HepG2 (cell line): Measurements from ENCODE around the gene DNASE1L2. TPM values are rescaled to one million over a fixed set of nuclear protein-coding genes. Genes with fewer than 3 reads are reported as not detected.

Experiments used
- ATAD3A ChIP-seq: sonication (generic); formaldehyde crosslinking; IDR thresholded peaks from 2 replicates; pipeline ENCODE4 v1.4.0; 2020; ENCODE audit warnings: missing genetic modification reagents
- CCAR2 ChIP-seq: fragments of 200-400 bp; formaldehyde crosslinking; optimal IDR thresholded peaks from 2 replicates; pipeline ENCODE3; 2018; ENCODE audit warnings: low read depth, mild to moderate bottlenecking, low read length, moderate library complexity
- FOXP1 ChIP-seq, 2 experiments: fragments of 450-650 bp in 1 of 2; IDR thresholded peaks; 2 replicates each; pipeline ENCODE4 v1.6.1; 2017 to 2018; ENCODE audit warnings: antibody characterized with exemption in 1 of 2
- HMG20A ChIP-seq: IDR thresholded peaks from 2 replicates; pipeline ENCODE4 v1.6.1; 2016; ENCODE audit warnings: borderline replicate concordance
- MED8 ChIP-seq: sonication (generic); formaldehyde crosslinking; IDR thresholded peaks from 2 replicates; pipeline ENCODE4 v1.8.1; 2023; ENCODE audit warnings: mild to moderate bottlenecking, missing genetic modification reagents; ENCODE audit not compliant: insufficient replicate concordance
- NFKBIZ ChIP-seq: IDR thresholded peaks from 2 replicates; pipeline ENCODE4 v1.6.1; 2018; ENCODE audit warnings: missing genetic modification reagents, missing compliant biosample characterization
- RBM39 ChIP-seq: fragments of 200-400 bp; formaldehyde crosslinking; IDR thresholded peaks from one replicate; pipeline ENCODE4 v1.6.1; 2018; ENCODE audit warnings: antibody characterized with exemption, mild to moderate bottlenecking, low read depth, low read length; ENCODE audit not compliant: poor library complexity, severe bottlenecking
- SMAD9 ChIP-seq: sonication (generic); formaldehyde crosslinking; IDR thresholded peaks from 2 replicates; pipeline ENCODE4 v1.5.1; 2020; ENCODE audit warnings: mild to moderate bottlenecking, missing genetic modification reagents
- TCF7L2 ChIP-seq: IDR thresholded peaks from 2 replicates; pipeline ENCODE4 v1.6.1; 2011; ENCODE audit warnings: mild to moderate bottlenecking, low read depth, low read length, moderate library complexity
- TEAD3 ChIP-seq: optimal IDR thresholded peaks from 2 replicates; pipeline ENCODE3; 2016; ENCODE audit warnings: borderline replicate concordance
- ZNF232 ChIP-seq: sonication (generic); formaldehyde crosslinking; IDR thresholded peaks from 2 replicates; pipeline ENCODE4 v1.4.0; 2020; ENCODE audit warnings: missing genetic modification reagents, borderline replicate concordance
- ZNF598 ChIP-seq: sonication (generic); formaldehyde crosslinking; IDR thresholded peaks from 2 replicates; pipeline ENCODE4 v1.5.1; 2020; ENCODE audit warnings: mild to moderate bottlenecking, missing genetic modification reagents, borderline replicate concordance
- ZNF674 ChIP-seq: sonication (generic); formaldehyde crosslinking; IDR thresholded peaks from 2 replicates; pipeline ENCODE4 v1.5.0; 2020; ENCODE audit warnings: low read depth, mild to moderate bottlenecking, missing genetic modification reagents
- ZNF703 ChIP-seq: sonication (generic); formaldehyde crosslinking; IDR thresholded peaks from 2 replicates; pipeline ENCODE4 v1.5.1; 2020; ENCODE audit warnings: missing genetic modification reagents, mild to moderate bottlenecking, moderate library complexity, borderline replicate concordance
- polyA plus RNA-seq, 8 experiments: library from polyadenylated mRNA; depleted of rRNA in 3 of 8; stranded (reverse) in 7 of 8; unstranded in 1 of 8; fragments of >200 nt; fragmentation: Illumina TruSeq in 4 of 8; extraction: Trizol in 4 of 8; gene quantifications; 2 replicates each; pipeline versions ENCODE4 v1.2.1 to v1.2.3, GENCODE V29; 2011 to 2016; ENCODE audit warnings: low read depth in 4 of 8, missing spikeins in 1 of 8, mixed read lengths in 1 of 8; ENCODE audit not compliant: insufficient read depth in 1 of 8
- total RNA-seq, 5 experiments: library from RNA; depleted of rRNA; stranded (reverse); fragments of >200 nt; fragmentation: Illumina TruSeq; extraction: Trizol; gene quantifications; 2 replicates each; pipeline ENCODE4 v1.2.3, GENCODE V29; 2016; ENCODE audit warnings: low read depth in 1 of 5
- TF ChIP-seq, protein P1 (sequence below): sonication (generic); formaldehyde crosslinking; IDR thresholded peaks from 2 replicates; pipeline ENCODE4 v1.8.0; 2022; ENCODE audit warnings: missing genetic modification reagents, mild to moderate bottlenecking, moderate library complexity, borderline replicate concordance
- TF ChIP-seq, protein P2 (sequence below): IDR thresholded peaks from 2 replicates; pipeline ENCODE4 v1.6.1; 2018; ENCODE audit warnings: missing genetic modification reagents, mild to moderate bottlenecking, missing compliant biosample characterization
- TF ChIP-seq, protein P3 (sequence below): sonication (generic); formaldehyde crosslinking; IDR thresholded peaks from 2 replicates; pipeline ENCODE4 v1.4.0; 2020; ENCODE audit warnings: mild to moderate bottlenecking, missing genetic modification reagents
- TF ChIP-seq, protein P4 (sequence below): sonication (generic); formaldehyde crosslinking; IDR thresholded peaks from 2 replicates; pipeline ENCODE4 v1.4.0; 2020; ENCODE audit warnings: missing genetic modification reagents, borderline replicate concordance

The DNASE1L2 gene
- total and polyA plus RNA-seq, 2 of the 13 experiments (the other 11 are each of a cell fraction or from before 2014, with no cell fraction given): 0.44 to 0.50 TPM

DNA sequence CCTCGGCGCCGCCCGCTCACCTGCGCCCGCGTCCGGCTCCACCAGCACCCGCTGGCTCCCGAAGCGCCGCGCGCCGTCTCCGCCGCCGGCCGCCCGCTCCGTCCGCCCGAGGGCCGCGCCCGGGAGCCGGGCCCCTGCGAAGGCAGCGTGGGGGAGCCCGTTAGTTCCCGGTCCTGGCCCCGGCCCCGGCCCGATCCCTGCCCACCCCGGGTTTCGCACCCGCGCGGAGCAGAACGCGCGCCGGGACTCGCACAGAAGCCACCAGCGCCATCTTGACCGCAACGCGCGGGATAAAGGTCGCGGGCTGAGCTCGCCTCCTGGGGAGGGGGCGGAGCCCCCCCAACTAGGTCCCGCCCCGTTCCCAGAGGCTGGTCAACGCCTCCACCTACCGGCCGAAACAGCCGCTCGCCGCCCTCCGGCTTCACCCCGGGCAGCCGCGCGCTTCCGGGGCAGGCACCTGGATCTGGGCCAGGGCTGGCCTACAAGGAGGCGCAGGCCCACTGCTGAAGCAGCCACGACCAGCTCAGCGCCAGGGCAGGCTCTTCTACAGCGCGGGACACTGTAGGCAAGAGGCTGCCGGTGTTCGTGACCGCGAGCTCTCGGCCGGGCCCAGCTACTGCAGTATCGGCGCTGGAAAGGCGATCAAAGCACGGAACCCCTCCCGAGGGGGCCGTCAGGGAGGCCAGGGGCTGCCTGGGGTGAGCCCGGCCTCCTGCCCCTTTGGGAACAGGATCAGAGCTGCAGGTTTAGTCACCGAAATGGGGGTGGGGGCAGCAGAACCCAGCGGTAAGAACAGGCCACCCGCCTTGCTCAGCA lies 15.3 kb downstream of the DNASE1L2 start, which contains the start of gene ECI1 (continued):
- TF ChIP-seq, protein P1, sequence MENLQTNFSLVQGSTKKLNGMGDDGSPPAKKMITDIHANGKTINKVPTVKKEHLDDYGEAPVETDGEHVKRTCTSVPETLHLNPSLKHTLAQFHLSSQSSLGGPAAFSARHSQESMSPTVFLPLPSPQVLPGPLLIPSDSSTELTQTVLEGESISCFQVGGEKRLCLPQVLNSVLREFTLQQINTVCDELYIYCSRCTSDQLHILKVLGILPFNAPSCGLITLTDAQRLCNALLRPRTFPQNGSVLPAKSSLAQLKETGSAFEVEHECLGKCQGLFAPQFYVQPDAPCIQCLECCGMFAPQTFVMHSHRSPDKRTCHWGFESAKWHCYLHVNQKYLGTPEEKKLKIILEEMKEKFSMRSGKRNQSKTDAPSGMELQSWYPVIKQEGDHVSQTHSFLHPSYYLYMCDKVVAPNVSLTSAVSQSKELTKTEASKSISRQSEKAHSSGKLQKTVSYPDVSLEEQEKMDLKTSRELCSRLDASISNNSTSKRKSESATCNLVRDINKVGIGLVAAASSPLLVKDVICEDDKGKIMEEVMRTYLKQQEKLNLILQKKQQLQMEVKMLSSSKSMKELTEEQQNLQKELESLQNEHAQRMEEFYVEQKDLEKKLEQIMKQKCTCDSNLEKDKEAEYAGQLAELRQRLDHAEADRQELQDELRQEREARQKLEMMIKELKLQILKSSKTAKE (CRISPR knock-in tag): peak; percentile 52; the same call in 1 of the 2 replicates
- TF ChIP-seq, protein P2, sequence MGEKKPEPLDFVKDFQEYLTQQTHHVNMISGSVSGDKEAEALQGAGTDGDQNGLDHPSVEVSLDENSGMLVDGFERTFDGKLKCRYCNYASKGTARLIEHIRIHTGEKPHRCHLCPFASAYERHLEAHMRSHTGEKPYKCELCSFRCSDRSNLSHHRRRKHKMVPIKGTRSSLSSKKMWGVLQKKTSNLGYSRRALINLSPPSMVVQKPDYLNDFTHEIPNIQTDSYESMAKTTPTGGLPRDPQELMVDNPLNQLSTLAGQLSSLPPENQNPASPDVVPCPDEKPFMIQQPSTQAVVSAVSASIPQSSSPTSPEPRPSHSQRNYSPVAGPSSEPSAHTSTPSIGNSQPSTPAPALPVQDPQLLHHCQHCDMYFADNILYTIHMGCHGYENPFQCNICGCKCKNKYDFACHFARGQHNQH: peak; percentile 94
- no peak for TF ChIP-seq CCAR2
- TF ChIP-seq, protein P3, sequence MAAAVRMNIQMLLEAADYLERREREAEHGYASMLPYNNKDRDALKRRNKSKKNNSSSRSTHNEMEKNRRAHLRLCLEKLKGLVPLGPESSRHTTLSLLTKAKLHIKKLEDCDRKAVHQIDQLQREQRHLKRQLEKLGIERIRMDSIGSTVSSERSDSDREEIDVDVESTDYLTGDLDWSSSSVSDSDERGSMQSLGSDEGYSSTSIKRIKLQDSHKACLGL (CRISPR knock-in tag): peak; percentile 76
- no peak for TF ChIP-seq ZNF598 (CRISPR knock-in tag)
- TF ChIP-seq ATAD3A (CRISPR knock-in tag): no peak
- no peak for TF ChIP-seq TCF7L2
- TF ChIP-seq, protein P4, sequence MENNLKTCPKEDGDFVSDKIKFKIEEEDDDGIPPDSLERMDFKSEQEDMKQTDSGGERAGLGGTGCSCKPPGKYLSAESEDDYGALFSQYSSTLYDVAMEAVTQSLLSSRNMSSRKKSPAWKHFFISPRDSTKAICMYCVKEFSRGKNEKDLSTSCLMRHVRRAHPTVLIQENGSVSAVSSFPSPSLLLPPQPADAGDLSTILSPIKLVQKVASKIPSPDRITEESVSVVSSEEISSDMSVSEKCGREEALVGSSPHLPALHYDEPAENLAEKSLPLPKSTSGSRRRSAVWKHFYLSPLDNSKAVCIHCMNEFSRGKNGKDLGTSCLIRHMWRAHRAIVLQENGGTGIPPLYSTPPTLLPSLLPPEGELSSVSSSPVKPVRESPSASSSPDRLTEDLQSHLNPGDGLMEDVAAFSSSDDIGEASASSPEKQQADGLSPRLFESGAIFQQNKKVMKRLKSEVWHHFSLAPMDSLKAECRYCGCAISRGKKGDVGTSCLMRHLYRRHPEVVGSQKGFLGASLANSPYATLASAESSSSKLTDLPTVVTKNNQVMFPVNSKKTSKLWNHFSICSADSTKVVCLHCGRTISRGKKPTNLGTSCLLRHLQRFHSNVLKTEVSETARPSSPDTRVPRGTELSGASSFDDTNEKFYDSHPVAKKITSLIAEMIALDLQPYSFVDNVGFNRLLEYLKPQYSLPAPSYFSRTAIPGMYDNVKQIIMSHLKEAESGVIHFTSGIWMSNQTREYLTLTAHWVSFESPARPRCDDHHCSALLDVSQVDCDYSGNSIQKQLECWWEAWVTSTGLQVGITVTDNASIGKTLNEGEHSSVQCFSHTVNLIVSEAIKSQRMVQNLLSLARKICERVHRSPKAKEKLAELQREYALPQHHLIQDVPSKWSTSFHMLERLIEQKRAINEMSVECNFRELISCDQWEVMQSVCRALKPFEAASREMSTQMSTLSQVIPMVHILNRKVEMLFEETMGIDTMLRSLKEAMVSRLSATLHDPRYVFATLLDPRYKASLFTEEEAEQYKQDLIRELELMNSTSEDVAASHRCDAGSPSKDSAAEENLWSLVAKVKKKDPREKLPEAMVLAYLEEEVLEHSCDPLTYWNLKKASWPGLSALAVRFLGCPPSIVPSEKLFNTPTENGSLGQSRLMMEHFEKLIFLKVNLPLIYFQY (CRISPR knock-in tag): peak; percentile 78; the same call in 1 of the 2 replicates
- TF ChIP-seq RBM39: peak; percentile 87
- no peak; the same call in 1 of the 2 replicates for TF ChIP-seq ZNF232
- TF ChIP-seq ZNF703: peak; percentile 55; the same call in 1 of the 2 replicates
- TF ChIP-seq MED8 (CRISPR knock-in tag): peak; percentile 71
- TF ChIP-seq TEAD3: no peak
- TF ChIP-seq FOXP1 (IDR thresholded peaks at IDR 0.05): no peak
- TF ChIP-seq FOXP1 (CRISPR knock-in tag; IDR thresholded peaks at IDR 0.05): no peak
- no peak for TF ChIP-seq NFKBIZ (CRISPR knock-in tag)
- no peak; the same call in 1 of the 2 replicates for TF ChIP-seq SMAD9 (CRISPR knock-in tag)
- no peak for TF ChIP-seq HMG20A
- TF ChIP-seq ZNF674 (CRISPR knock-in tag): 0 out of 2 replicates have a peak, but pooled peaks have one; percentile 27
